ENCODE results near the gene KCNMA1.

The KCNMA1 gene

DNA sequence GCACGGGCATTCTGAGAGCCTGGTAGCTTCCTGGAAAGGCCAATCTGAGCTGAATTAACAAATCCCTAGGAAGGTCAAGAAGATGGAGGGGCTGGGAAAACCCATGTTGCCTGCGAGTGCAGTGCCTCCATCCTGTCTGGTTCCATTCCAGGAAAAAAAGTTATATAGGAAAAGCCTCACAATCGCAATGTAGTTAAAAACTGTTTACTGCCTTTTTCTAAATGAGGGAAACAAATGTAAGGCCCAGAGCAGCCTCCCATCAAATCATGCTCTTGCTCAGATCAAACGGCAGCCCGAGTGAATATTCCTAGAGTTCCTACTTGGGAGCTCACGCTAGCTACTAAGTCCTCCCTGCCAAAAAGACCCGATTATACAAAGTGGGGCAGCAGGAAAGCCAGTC is 179.9 kb downstream of the KCNMA1 start:
- Histone ChIP-seq H3K27me3 (ENCODE audit: low read length) (no peaks in the 10 kb centered on the region), H3K27ac (ENCODE audit: low read depth, low read length) (no peak overlapping the region), H3K9ac (ENCODE audit: low read length) (no peak overlapping the region), H3K4me2 (ENCODE audit: low read depth, low read length, poor library complexity, severe bottlenecking) (no peak overlapping the region), H3K9me3 (ENCODE audit: insufficient read depth, low read length) (no peaks in the 10 kb centered on the region), H3K36me3 (ENCODE audit: low read length) (no peaks in the 10 kb centered on the region), H3F3A (ENCODE audit: insufficient read depth) (no peaks in the 10 kb centered on the region), H2AFZ (ENCODE audit: low read depth, low read length, severe bottlenecking) (no peak overlapping the region), H3K4me3 (ENCODE audit: insufficient read depth, low read length, poor library complexity, severe bottlenecking) (no peak overlapping the region), H4K20me1 (ENCODE audit: low read depth, low read length) (no peaks in the 10 kb centered on the region), H3K79me2 (ENCODE audit: insufficient read depth, low read length) (no peaks in the 10 kb centered on the region), H3K9me2 (replicated peaks; ENCODE audit: insufficient read depth, low read length) (no peaks in the 10 kb centered on the region)
- TF ChIP-seq, protein P1, sequence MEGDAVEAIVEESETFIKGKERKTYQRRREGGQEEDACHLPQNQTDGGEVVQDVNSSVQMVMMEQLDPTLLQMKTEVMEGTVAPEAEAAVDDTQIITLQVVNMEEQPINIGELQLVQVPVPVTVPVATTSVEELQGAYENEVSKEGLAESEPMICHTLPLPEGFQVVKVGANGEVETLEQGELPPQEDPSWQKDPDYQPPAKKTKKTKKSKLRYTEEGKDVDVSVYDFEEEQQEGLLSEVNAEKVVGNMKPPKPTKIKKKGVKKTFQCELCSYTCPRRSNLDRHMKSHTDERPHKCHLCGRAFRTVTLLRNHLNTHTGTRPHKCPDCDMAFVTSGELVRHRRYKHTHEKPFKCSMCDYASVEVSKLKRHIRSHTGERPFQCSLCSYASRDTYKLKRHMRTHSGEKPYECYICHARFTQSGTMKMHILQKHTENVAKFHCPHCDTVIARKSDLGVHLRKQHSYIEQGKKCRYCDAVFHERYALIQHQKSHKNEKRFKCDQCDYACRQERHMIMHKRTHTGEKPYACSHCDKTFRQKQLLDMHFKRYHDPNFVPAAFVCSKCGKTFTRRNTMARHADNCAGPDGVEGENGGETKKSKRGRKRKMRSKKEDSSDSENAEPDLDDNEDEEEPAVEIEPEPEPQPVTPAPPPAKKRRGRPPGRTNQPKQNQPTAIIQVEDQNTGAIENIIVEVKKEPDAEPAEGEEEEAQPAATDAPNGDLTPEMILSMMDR (IDR thresholded peaks at IDR 0.05; ENCODE audit: insufficient read depth, low read length, poor library complexity, severe bottlenecking) = no peak
- TF ChIP-seq EZH2phosphoT487 (conservative IDR thresholded peaks at IDR 0.05; ENCODE audit: low read length) = no peak

DNA sequence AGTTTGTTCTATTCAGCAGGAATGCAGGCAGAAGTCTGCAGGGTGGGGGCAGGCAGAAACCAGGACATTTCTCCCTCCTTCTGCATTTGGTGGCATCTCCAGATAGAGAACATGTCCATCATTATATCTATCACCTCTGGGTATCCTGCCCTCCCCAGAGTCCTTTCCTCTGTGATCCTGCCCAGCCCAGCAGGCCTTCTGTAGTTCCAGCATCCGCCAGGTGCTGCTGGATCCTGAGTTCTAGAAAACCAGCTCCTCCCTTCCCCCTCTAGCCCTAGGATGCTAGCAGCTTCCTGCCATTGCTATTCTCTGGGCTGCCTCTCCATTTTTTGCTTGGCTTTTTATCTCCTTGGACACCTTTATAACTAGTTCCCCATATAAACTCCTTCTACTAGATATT is 180.3 kb downstream of the KCNMA1 start:
- no peaks in the 10 kb centered on the region for H3K79me2 ChIP-seq (ENCODE audit: insufficient read depth, low read length)
- H2AFZ ChIP-seq (ENCODE audit: low read depth, low read length, severe bottlenecking) = no peak overlapping the region
- H3K9ac ChIP-seq (ENCODE audit: low read length) = no peak overlapping the region
- H3K27me3 ChIP-seq (ENCODE audit: low read length) = no peaks in the 10 kb centered on the region
- no peaks in the 10 kb centered on the region for H3F3A ChIP-seq (ENCODE audit: insufficient read depth)
- H3K27ac ChIP-seq (ENCODE audit: low read depth, low read length) = no peak overlapping the region
- H4K20me1 ChIP-seq (ENCODE audit: low read depth, low read length) = no peaks in the 10 kb centered on the region
- no peaks in the 10 kb centered on the region for H3K36me3 ChIP-seq (ENCODE audit: low read length)
- H3K9me2 ChIP-seq (replicated peaks; ENCODE audit: insufficient read depth, low read length) = no peaks in the 10 kb centered on the region
- H3K9me3 ChIP-seq (ENCODE audit: insufficient read depth, low read length) = no peaks in the 10 kb centered on the region
- TF ChIP-seq EZH2phosphoT487 (conservative IDR thresholded peaks at IDR 0.05; ENCODE audit: low read length) = no peak
- TF ChIP-seq, protein P1 (IDR thresholded peaks at IDR 0.05; ENCODE audit: insufficient read depth, low read length, poor library complexity, severe bottlenecking) = no peak
- H3K4me3 ChIP-seq (ENCODE audit: insufficient read depth, low read length, poor library complexity, severe bottlenecking) = no peak overlapping the region
- H3K4me2 ChIP-seq (ENCODE audit: low read depth, low read length, poor library complexity, severe bottlenecking) = no peak overlapping the region

DNA sequence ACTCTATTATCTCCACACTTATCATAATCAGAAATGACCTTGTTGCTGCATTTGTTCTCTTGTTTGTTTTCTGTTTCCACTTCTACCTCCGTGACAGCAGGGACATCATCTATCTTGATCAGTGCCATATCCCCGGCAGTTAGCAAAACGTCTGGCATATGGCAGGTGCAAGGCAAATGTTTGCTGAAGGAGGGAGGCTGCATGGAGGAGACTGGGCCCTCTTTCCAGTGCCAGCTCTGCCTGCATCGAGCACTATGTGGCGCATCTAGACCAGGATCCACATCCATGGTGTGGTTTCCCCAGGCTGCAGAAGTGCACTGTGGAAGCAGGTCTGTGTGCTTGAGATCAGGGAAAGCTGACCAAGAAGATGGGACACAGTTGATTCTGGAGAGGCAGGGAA is 181.2 kb downstream of the KCNMA1 start:
- Histone ChIP-seq H3F3A (ENCODE audit: insufficient read depth) (no peaks in the 10 kb centered on the region), H3K27me3 (ENCODE audit: low read length) (no peaks in the 10 kb centered on the region), H3K4me2 (ENCODE audit: low read depth, low read length, poor library complexity, severe bottlenecking) (no peak overlapping the region), H3K9me2 (replicated peaks; ENCODE audit: insufficient read depth, low read length) (no peaks in the 10 kb centered on the region), H3K4me3 (ENCODE audit: insufficient read depth, low read length, poor library complexity, severe bottlenecking) (no peak overlapping the region), H3K79me2 (ENCODE audit: insufficient read depth, low read length) (no peaks in the 10 kb centered on the region), H4K20me1 (ENCODE audit: low read depth, low read length) (no peaks in the 10 kb centered on the region), H3K27ac (ENCODE audit: low read depth, low read length) (no peak overlapping the region), H2AFZ (ENCODE audit: low read depth, low read length, severe bottlenecking) (no peak overlapping the region), H3K36me3 (ENCODE audit: low read length) (no peaks in the 10 kb centered on the region), H3K9ac (ENCODE audit: low read length) (no peak overlapping the region), H3K9me3 (ENCODE audit: insufficient read depth, low read length) (no peaks in the 10 kb centered on the region)
- no peak for TF ChIP-seq EZH2phosphoT487 (conservative IDR thresholded peaks at IDR 0.05; ENCODE audit: low read length)
- TF ChIP-seq, protein P1 (IDR thresholded peaks at IDR 0.05; ENCODE audit: insufficient read depth, low read length, poor library complexity, severe bottlenecking) = no peak

Measured in SU-DHL-6 (cell line).